ENCODE data around the gene NFIX.

DNA sequence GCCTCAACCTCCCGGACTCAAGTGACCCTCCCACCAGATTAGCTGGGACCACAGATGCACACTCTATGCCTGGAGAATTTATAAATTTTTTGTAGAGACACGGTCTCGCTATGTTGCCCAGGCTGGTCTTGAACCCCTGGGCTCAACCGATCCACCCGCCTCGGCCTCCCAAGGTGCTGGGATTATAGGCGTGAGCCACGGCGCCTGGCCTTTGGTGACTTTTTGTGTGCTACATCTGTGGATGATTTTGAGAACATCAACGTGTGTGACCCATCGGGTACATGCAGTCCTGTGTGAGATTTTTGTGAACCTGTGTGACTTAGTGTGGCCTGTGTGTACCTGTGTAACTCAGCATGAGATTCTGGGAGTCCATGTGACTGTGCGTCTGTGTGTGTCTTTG is 8.5 kb upstream of the NFIX start:
- no peak for TF ChIP-seq POLR2AphosphoS5 (IDR thresholded peaks at IDR 0.05; ENCODE audit: low read depth, low read length)
- no peak for TF ChIP-seq CTCF (IDR thresholded peaks at IDR 0.05)

Data from Panc1 (cell line).